NCI-H748 (cell line): ENCODE data around the gene TMEFF2.

Experiments used
- DNase-seq: peaks from one replicate; lab custom pipeline; 2025; ENCODE audit not compliant: unreplicated experiment; lab: John Stamatoyannopoulos, UW

The TMEFF2 gene

DNA sequence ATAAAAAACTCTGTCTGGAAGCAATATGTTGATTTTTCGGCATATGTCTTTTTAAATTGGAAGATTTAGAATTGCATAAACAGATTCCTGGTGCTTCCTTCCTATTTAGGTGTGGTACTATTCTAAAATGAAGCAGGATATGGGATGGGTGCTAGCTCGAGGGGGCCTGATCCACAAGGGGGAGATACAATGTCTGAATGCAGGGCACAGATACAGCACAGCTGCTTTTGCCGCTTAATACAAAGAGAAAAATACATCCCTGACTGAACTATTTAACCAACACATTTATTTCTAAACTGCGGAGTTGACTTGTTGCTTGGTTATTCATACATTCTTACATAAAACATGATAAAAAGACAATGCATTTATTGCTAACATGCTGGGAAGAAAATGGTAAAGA is 169.1 kb downstream of the TMEFF2 start:
- no peak for DNase-seq

DNA sequence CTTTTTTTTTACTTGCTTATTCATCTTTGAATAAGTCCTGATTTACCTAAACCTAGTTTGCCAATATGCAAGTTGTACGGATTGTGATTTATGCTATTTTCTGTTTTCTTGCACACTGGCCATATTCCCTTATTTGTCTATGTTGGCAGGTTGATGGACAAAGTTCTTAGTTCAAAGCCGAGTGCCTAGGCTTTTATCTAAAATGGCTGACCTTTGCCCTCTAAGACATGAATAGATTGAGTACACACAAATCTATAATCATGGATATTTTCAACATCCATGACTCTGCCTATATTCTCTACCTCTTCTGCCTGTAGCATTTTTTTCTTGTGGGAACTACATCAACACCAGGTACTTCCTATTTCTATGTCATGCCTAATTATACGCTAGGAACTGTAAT is 171.7 kb downstream of the TMEFF2 start:
- DNase-seq: no peak

DNA sequence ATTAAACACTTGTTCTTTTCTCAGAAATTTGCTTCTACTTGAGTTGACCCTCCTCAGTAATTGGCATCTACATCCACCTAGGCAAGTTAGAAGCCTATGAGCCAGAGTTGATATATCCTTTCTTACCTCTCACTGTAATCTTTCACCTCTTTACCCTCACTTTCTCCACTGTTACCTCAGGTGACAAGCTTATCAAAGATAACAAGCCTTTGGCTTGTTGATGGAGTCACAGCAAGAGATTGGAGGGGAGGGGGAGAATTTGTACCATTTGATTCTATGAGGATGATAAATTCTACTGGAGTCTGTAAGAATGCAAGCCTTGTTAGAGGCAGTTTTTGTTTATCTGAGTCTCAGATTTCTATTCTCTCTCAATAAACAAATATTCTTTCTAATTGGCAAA is 176.9 kb downstream of the TMEFF2 start:
- no peak for DNase-seq

- DNase-seq: no peak
These were observed 178.5 kb downstream of the TMEFF2 start for GRCh38 chr2:192016265-192016664.

DNA sequence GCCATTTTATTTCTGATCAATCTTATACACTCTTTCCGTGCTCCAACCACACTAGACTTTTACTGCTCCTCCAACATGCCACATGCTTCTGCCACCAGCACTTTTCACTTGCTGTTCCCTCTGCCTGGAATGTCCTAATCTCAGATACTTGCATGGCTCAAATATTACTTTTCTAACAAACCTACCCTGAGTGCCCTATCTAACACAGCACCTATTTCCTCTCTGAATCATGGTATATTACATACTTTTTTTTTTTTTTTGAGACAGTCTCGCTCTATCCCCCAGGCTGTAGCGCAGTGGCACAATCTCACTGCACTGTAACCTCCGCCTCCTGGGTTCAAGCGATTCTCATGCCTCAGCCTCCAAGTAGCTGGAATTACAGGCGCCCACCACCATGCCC is 181.5 kb downstream of the TMEFF2 start:
- DNase-seq: no peak

GRCh38 chr2:192011196-192011595 is 183.5 kb downstream of the TMEFF2 start:
- DNase-seq: no peak

- peak; percentile 16 for DNase-seq
These were observed 184.7 kb downstream of the TMEFF2 start for GRCh38 chr2:192010073-192010472.

DNA sequence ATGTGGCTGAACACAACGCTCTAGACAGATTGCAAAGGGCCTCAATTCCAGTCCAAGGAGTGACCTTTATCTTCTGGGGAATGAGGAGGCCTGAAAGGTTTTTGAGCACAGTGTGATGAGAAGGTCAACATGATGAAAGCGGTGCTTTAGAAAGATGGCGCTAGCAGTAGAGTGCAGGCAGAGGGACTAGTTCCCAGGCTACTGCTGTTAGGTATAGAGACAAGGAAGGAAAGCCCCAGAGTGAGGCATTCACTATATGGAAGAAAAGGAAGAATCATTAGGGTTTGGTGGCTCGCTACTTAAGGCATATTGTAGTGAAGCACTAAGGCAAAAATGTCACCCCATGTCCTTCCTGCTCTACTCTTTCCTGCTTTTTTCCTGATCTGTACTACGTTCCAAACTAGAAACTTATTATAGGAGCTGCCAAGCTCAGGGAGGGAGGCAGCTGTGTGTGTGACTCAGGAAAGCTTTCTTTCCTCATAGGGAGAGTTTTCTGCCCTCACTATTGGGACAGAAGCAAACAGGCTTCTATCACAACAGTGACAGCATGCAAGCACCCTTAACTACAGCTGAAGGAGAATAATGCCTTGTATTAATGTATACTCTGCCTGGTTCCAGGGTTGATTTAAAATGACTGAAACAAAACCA is 187.0 kb downstream of the TMEFF2 start:
- peak; percentile 55 for DNase-seq

GRCh38 chr2:192005211-192005610 is 189.5 kb downstream of the TMEFF2 start:
- DNase-seq: no peak

DNA sequence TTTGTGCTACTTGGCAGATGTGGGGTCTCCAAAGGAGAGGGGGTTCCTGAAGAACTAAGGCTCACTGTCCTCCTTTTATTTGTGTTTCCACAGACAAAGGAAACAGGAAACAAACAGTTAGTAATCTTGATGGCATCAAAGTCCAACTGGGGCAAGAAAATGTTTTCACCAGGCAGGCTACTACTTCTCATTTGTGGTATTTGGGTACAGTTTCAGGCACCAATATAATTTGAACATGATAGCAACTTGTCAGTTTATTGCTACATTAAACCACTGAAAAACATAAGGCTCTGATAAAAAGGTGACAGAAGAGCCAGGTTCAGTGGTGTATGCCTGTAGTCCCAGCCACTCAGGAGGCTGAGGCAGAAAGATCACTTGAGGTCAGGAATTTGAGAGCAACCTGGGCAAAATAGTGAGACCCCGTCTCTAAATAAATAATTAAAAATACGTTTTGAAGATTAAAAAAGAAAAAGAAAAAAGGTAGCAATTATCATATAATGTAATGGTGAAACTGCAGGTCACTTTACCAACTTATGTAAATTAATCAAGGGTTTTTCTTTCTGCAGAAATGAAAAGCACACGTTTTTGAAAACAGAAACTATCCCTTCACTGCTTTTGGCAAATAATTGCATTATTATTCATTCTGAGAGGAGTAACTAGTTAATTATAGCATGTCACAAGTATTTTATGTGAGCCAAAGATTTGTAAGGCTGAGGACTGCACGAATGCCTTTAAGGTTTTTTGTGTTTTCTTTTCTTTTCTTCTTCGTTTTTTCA is 190.4 kb downstream of the TMEFF2 start:
- DNase-seq: no peak

- DNase-seq: no peak
These were observed 192.3 kb downstream of the TMEFF2 start for GRCh38 chr2:192002418-192002817.

DNA sequence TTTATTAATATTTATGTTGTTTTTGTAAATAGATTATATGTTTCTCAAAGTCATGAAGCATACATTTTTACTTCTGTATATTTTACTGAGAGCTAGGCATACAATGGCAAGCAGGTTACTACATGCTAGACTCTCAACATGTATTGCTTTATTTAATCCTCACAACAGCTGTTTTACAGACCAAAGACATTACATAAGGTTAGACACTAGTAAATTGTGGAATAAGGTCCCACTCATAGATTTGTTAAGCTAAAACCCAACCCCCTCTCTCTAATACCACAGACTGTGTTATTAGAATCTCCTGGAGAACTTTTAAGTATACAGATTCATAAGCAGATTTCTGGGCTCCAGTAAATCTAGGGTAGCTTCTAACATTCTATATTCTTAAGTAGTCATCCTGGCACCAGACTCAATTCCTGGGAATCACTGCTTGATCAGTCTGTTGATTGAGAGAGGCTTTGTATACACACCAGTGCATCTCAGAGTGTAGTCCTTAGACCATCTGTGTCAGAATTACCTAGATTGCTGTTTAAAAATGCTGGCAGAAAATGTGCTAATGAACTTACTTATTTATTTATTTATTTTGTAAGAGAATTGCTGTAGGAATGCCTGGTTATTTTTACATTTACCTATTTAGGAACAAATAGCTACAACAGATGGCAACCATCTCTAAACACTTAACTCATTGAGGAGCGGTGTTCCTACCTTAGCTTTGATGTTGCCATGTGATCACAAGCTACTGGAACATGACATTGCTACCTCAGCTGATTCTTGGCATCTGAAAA is 194.3 kb downstream of the TMEFF2 start:
- DNase-seq: no peak

DNA sequence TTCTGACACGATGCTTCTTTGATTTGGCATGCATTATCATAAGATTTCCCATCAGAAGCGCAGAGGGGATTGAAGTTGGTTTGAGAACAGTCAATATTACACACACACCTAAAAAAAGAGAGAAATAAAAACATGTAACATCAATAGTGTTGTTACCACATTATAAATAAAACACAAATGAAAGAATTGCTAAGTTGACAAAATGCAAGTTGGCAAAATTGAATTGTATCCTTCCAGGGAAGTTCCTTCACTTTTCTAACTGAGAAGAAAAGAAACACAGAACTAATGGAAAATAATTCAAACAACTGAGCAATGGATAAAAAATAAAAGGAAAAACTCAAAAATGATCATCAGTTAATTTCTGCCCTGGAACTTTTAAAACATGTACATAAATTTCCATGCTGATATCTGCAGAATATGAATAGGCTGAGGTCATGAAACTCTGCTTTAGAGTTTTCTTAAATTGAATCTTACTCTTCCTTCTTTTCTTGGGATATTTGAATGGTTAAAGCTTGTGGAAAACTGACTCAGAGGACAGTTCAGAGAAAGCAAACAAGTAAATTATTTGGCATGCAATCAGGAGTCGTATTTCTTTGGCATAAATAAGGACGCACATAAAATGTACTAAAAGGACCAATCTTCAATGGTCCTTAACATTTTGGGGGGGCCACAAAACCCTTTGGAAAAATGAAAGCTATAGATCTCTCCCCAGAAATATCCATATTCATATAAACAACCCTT is 195.5 kb downstream of the TMEFF2 start:
- DNase-seq: no peak

- no peak for DNase-seq
These were observed 199.4 kb downstream of the TMEFF2 start for GRCh38 chr2:191995285-191995684.

DNA sequence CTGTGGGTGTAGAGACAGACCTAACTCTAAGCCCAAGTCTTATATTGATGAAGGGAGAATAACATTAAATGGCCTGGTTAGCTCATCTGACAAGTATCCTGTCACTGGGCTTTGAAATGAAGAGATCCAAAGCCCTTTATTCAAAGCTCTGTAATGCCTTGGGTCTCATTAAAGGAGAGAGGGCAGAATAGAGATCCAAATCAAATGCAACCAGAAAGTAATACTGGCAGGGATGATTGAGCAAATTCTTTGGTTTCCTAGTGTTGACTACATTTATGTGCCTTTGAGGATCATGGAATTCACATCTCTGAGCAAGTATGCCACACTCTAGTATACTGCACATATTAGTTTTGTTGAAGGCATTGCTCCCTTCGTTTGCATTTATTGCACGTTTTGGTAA is 200.0 kb downstream of the TMEFF2 start:
- DNase-seq: no peak

GRCh38 chr2:191991442-191991841 is 203.3 kb downstream of the TMEFF2 start:
- no peak for DNase-seq

DNA sequence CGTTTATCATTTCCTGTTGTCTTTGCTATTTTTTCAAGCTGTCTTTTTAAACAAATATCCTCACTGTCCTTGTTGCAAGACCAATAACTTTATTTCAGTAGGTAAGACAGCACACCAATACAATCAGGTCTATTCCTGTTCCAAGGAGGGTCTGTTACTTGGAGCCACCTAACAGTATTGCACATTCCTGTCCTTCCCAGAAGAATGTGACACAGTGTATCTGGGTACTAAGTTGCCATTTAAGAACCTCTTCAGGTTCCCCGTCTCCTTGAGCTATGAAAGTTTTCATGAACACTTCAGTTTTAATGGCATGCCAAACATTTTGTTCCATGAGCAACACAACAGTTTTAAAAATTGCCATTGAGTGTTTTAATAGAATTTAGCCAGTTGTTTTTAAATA is 209.0 kb downstream of the TMEFF2 start:
- no peak for DNase-seq

DNA sequence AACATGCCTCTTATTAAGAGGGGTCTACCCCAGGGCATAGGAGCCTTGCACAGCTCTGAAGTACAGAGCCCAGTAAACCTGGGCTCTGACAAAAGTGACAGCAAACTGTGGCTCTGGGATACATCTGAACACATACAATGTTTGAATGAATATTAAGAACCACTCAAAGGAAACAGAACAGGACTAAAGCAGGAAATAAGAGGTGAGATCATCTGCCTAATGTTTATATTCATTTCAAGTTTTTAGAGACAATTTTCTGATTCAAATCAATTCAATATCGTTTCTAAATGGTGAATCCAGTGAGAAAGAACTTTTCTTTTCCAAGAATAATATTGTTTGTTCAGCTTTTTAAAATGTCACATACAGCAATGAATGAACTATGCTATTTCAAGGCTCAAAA is 211.1 kb downstream of the TMEFF2 start:
- DNase-seq: peak; percentile 44

DNA sequence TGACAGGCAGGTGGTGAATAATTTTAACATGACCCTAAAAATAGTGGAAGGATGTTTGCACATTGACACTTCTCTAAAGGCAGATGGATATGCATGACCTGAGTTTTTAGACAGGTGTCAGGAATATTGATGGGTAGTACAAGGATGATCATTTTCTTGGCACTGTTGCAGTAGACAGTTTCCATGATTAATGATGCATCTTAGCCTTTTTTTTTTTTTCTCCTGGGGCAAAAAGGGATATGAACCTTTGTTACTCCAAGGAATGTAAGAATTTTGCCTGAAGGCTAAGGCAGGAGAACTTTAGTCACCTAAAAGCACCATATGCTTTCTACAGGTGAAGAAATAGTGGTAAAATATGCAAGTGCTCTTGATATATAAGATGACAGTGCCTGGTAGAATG is 211.5 kb downstream of the TMEFF2 start:
- DNase-seq: peak; percentile 84

- DNase-seq: no peak
These were observed 213.0 kb downstream of the TMEFF2 start for GRCh38 chr2:191981706-191982105.

DNA sequence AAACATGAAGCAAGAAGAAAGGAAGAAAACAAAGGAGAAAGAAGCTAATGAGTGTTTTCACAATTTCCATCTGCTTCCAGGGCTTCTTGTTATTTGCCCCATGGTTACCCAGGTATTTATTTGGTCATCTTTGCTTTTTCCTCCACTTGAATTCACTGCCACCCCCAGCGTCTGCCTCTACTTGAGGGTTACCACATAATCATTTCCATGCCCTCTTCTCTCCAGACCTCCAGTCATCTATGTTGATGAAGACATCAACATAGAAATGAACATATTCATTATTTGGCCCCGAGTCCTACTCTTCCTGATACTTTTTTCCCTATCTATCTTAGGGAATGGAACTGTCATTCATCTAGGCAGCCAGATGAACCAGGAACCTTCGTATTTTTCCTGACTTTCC is 214.2 kb downstream of the TMEFF2 start:
- no peak for DNase-seq
